ENCODE data around the gene KCNG4. TPM values are rescaled to one million over a fixed set of nuclear protein-coding genes. Genes with fewer than 3 reads are reported as not detected.

Gene KCNG4
- total and polyA plus RNA-seq, 10 of the 15 experiments (the other 5 are each of a cell fraction or from before 2014, with no cell fraction given) = not detected

- no TSS peak for BruUV-seq (replicated peaks)
- H4K20me1 ChIP-seq (ENCODE audit: control insufficient read depth, insufficient read depth) = no peaks in the 10 kb centered on the region
- no peak overlapping the region for H3K27ac ChIP-seq (ENCODE audit: control insufficient read depth, insufficient read depth)
- DNase-seq (ENCODE audit: low read depth, low spot score) (no peak), ATAC-seq (no peak), FAIRE-seq (no peak)
- no peaks in the 10 kb centered on the region for H3K27me3 ChIP-seq (replicated peaks in 1 of 2; ENCODE audit: control insufficient read depth in 2 of 2, insufficient read depth in 2 of 2, low read length in 1 of 2)
- intact Hi-C loops (cut with micrococcal nuclease; ENCODE audit: unreplicated experiment) = no loop called here
- H3K4me2 ChIP-seq (ENCODE audit: control insufficient read depth, insufficient read depth) = no peak overlapping the region
- ChIA-PET SMC1A (ENCODE audit: uncharacterized antibody, unreplicated experiment) (no interaction called here), CTCF (interaction anchor here (4.7 to 7.1 kb wide), 2 partner anchors 9 to 91 kb away, joined by 30 to 82 read pairs; partner anchors contain the start of gene TAF1C), RAD21 (ENCODE audit: unreplicated experiment) (no interaction called here), POLR2A (no interaction called here)
- no peak for TF ChIP-seq IKZF1 (conservative IDR thresholded peaks at IDR 0.05)
- TF ChIP-seq SMARCA5 (IDR thresholded peaks at IDR 0.05) = no peak
- TF ChIP-seq CTCF (IDR thresholded peaks at IDR 0.05 in 2 of 3, conservative IDR thresholded peaks at IDR 0.05 in 1 of 3; ENCODE audit: control insufficient read depth in 2 of 3, extremely low read depth in 1 of 3, insufficient read depth in 1 of 3, low read depth in 3 of 3, low read length in 3 of 3) = no peak
- no peak for TF ChIP-seq MXI1 (IDR thresholded peaks at IDR 0.05; ENCODE audit: low read depth, low read length)
- TF ChIP-seq CHD1 (IDR thresholded peaks at IDR 0.05; ENCODE audit: low read depth, low read length) = no peak
- no peak for TF ChIP-seq SUPT20H (IDR thresholded peaks at IDR 0.05; ENCODE audit: borderline replicate concordance, control insufficient read depth, low read depth, low read length)
- TF ChIP-seq NFYB (IDR thresholded peaks at IDR 0.05; ENCODE audit: insufficient read depth, low read depth, low read length) = no peak
- no peak for TF ChIP-seq MYC (IDR thresholded peaks at IDR 0.05; ENCODE audit: insufficient read depth, insufficient read length, insufficient replicate concordance, low read length, severe bottlenecking)
- TF ChIP-seq KLF5 (IDR thresholded peaks at IDR 0.05; ENCODE audit: partially characterized antibody) = no peak
- TF ChIP-seq POLR2AphosphoS5 (IDR thresholded peaks at IDR 0.05; ENCODE audit: low read length) = no peak
- TF ChIP-seq HDAC6 (IDR thresholded peaks at IDR 0.05; ENCODE audit: unreplicated experiment) = no peak
- no peak overlapping the region for H2AFZ ChIP-seq (ENCODE audit: control insufficient read depth, low read depth, low read length)
- WGBS (ENCODE audit: insufficient coverage, insufficient replicate concordance, low lambda C conversion rate, missing lambda C conversion rate) = 83% methylated on average over 9 of the region's 9 CpGs
- H3K9me3 ChIP-seq (replicated peaks; ENCODE audit: control insufficient read depth, insufficient read depth, low read length) = no peaks in the 10 kb centered on the region
- H3K79me2 ChIP-seq (ENCODE audit: control insufficient read depth, insufficient read depth, low read length) = no peaks in the 10 kb centered on the region
- peaks cover 13% of the 10 kb centered on the region for H3K4me1 ChIP-seq (ENCODE audit: control insufficient read depth, insufficient read depth, low read length)
- H3K36me3 ChIP-seq (ENCODE audit: control insufficient read depth in 2 of 2, insufficient read depth in 2 of 2, low read length in 1 of 2) = peaks cover 5 to 17% of the 10 kb centered on the region in 2 experiments; a peak in 3 of 4 replicates
- no peak overlapping the region for H3K4me3 ChIP-seq
- in situ Hi-C loops (cut with MboI) = no loop called here
- no peak overlapping the region for H3K9ac ChIP-seq (ENCODE audit: control insufficient read depth, insufficient read depth, low read length)
These were observed 62.1 kb downstream of the KCNG4 start for GRCh38 chr16:84177741-84178073.

Data from GM12878 (cell line).